ENCODE data around the gene MED12L. TPM values are rescaled to one million over a fixed set of nuclear protein-coding genes. Genes with fewer than 3 reads are reported as not detected.

MED12L gene
- total and polyA plus RNA-seq, 9 of the 15 experiments (the other 6 are each of a cell fraction or from before 2014, with no cell fraction given) = not detected

GRCh38 chr3:151330899-151331298 is 245.4 kb downstream of the MED12L start:
- Histone ChIP-seq H3K9me1 (ENCODE audit: control insufficient read depth, insufficient read depth, low read length) (no peaks in the 10 kb centered on the region), H3K4me2 (ENCODE audit: insufficient read depth, low read length) (no peak overlapping the region), H3K9me3 (replicated peaks; ENCODE audit: control insufficient read depth, insufficient read depth, low read depth, low read length) (no peaks in the 10 kb centered on the region), H3K4me1 (replicated peaks in 1 of 2; ENCODE audit: control insufficient read depth in 2 of 2, insufficient read depth in 2 of 2, low read length in 2 of 2) (no peaks in the 10 kb centered on the region), H3K4me3 (no peak overlapping the region), H3K36me3 (ENCODE audit: control insufficient read depth, insufficient read depth, low read length) (no peaks in the 10 kb centered on the region), H3K27me3 (ENCODE audit: control insufficient read depth in 2 of 2, insufficient read depth in 2 of 2, low read length in 2 of 2) (no peaks in the 10 kb centered on the region; a peak in 1 of 5 replicates), H4K20me1 (replicated peaks; ENCODE audit: control insufficient read depth, insufficient read depth, low read length) (no peaks in the 10 kb centered on the region), H3K9ac (ENCODE audit: insufficient read depth in 1 of 2, low read depth in 2 of 2, low read length in 2 of 2) (no peak overlapping the region), H3K79me2 (ENCODE audit: control insufficient read depth, insufficient read depth, low read length) (no peaks in the 10 kb centered on the region), H2AFZ (ENCODE audit: low read depth, low read length) (no peak overlapping the region), H3K27ac (ENCODE audit: extremely low read depth, low read depth, low read length) (no peak overlapping the region)
- intact Hi-C loops (cut with micrococcal nuclease) (no loop called here), in situ Hi-C loops (cut with MboI) (no loop called here)
- CTCF ChIA-PET (ENCODE audit: low intra/inter-chr PET ratio) = no interaction called here
- BruUV-seq (replicated peaks) = no TSS peak
- FAIRE-seq (no peak), DNase-seq (ENCODE audit: extremely low read depth in 1 of 4, low spot score in 3 of 4) (no peak), ATAC-seq (no peak)
- TF ChIP-seq CGGBP1 (CRISPR knock-in tag; IDR thresholded peaks at IDR 0.05) (no peak), ZNF785 (CRISPR knock-in tag; IDR thresholded peaks at IDR 0.05) (no peak), HMGXB4 (CRISPR knock-in tag; IDR thresholded peaks at IDR 0.05) (no peak), TOE1 (IDR thresholded peaks at IDR 0.05; ENCODE audit: borderline replicate concordance) (no peak), TOE1 (CRISPR knock-in tag; IDR thresholded peaks at IDR 0.05; ENCODE audit: borderline replicate concordance, low read depth) (no peak), POLR2A (conservative IDR thresholded peaks at IDR 0.05) (no peak), CTCFL (IDR thresholded peaks at IDR 0.05; ENCODE audit: borderline replicate concordance, insufficient read depth, low read depth, low read length, poor library complexity, severe bottlenecking) (no peak)
- POLR2A ChIA-PET = interaction anchor here (0.6 kb wide), 1 partner anchor 673 kb away, joined by 3 read pairs; no protein-coding TSS in a partner anchor

Measured in K562 (cell line).